ENCODE measurements around the gene UBTD1.
"Not testable (repeated sequence)": the region's sequence is repeated elsewhere in the genome, so short reads cannot be mapped to it uniquely, and the experiment has no call there.

UBTD1 gene

DNA sequence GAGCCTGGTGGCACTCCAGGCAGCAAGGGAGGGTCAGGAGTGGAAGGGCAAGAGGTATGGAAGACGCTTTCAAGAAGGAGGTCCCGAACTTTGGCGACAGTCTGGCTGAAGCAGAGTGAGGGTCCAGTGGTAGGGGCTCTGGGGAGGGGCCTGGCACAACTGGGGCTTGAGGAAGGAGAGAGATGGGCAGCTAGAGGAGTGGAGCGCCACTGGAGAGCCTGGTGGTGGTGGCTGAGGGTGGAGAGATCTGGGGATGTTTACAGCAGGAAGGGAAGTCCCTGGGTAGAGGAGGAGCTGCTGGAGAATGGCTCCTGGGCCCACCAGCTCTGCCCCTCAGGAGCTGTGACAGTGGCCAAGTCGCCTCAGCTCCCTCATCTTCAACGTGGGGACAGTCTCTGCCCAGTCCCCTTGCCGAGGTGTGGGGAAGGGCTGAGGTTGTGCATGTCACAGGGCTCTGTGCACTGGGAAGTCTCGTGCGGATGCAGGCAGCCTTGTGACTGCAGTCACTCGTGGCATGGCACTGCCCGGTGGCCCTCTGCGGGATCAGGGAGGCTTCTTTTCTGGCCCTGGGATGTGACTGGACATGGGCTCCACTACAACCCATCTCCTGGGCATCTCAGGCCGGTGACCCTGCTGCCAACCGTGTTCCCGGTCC, 18.5 kb downstream of the UBTD1 start:
- DNase-seq: no peak

DNA sequence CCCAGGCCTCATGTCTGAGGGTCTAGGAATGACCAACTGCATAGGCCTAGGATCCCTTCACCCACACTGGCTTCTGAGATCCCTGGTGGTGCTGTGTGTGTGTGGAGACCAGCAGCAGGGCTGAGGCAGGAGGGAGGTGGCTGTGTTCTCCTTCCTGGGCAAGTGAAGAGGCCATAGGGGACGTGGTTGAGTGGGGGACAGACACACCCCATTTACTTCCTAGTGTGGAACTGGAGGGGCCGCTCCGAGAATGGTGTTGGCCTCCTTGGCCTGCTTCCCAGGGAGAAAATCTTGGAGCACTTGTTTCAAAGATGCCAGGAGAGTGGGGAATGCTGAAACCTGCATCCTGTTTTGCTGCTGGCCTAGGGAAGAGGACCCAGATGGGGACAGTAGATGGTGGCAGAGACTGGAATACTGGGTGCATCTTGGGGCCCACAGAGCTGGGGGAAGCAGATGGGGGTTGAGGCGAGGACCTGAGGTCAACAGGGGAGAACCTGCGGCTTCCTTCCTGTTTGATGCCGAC, 19.1 kb downstream of the UBTD1 start:
- no peak for DNase-seq

DNA sequence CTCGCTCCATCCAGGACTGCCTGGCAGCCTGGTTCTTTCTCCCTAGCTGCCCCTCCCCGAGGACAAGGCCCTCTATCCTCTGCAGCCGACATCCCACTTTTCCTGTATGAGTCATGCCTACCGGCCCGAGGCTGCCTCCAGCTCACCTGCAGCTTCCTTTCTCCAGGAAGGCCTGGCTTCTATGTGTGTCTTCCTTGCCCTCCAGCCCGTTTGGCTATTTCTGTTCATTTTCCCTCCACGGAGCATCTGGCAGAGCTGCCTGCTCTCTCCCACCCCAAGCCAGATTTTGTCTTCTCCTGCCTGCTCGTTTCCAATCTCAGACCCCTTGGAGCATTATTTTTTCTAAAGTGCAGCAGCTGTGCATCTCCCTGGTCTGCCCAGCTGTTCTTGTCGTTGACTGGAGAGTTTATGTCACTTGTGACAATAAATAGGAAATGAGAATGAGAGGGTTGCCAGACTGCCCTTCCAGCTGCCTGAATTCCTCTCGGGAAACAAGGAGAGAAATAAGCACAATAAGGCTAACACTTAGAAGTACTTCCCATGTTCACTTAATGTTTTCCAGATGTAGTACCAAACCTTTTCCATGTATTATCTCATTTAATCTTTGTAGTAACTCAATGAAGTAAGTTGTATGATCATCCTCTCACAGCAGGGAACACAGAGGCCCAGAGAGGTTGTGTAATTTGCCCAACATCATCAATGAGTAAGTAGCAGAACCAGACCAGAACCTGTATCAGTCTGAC, 19.7 kb downstream of the UBTD1 start:
- DNase-seq: no peak

DNA sequence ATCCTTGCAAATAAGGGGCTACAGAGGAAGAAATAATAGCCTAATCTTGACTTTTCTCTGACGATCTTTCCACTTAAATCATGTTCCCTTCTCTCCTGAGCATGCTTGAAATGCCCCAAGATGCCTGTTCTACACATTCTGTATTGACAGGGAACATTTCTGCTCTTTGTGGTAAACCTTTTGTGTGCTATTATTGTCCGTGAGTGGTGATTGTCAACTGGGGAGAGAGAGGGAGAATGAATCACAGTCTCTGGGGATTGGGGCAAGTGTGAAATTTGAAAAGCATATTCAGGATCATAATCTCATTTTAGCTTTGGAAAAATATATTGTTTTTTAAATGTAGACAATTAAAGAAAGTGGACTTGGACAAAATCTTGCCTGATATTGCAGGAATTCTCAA, 20.6 kb downstream of the UBTD1 start:
- no peak for DNase-seq

DNA sequence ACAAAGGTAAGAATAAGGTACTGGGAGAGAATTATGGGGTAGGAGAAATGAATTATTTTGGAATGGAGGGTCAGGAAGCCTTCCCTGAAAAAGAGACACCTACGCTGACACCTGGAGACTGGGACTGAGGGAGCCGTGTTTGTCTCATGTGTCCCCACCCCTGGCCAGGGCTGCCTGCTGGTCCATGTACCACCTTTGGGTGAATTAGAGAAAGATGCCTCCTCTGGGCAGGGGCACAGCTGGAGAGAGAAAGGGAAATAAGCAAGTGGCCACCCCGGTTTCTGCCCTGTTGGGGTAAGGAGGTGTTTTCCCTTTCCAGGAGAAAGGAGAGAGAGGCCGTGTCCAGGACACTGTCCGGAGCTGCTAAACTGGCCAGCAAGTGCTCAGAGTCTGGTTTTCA, 21.8 kb downstream of the UBTD1 start:
- DNase-seq: no peak

DNA sequence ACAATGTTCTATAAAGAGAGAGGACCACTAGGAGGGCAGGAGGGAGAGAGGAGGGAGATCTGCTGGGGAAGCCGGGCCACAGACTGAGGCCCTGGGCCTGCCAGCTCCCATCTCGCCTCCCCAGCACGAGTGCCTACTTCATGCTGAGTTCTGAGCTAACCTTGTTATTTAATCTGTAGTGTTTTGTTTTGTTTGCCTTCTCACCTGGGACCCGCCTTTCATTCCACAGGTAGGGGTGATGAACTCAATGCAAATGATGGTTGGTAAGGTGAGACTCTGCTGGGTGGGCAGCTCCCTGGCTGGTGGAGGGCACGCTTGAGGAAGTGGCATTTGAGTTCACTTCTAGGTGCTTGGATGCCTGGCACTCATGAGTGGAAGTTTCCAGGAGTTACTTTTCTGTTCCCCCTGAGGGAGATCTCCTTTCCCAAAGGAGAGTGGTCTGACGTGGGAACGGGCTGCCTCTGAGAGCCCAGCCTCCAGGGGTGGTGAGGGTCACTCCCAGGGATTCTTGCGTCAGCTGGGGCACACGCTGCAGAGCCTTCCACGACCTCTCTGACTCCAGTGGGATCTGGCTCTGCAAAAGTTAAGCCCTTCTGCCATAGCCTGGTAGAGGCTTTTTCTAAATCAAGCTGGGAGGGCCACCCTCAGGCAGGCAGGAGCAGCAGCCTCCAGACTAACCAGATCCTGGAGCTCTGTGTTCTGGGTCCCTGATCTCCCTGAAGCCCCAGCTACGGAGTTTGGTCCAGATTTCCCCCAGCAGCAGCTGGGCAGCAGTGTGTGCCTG, 22.4 kb downstream of the UBTD1 start:
- DNase-seq: no peak

DNA sequence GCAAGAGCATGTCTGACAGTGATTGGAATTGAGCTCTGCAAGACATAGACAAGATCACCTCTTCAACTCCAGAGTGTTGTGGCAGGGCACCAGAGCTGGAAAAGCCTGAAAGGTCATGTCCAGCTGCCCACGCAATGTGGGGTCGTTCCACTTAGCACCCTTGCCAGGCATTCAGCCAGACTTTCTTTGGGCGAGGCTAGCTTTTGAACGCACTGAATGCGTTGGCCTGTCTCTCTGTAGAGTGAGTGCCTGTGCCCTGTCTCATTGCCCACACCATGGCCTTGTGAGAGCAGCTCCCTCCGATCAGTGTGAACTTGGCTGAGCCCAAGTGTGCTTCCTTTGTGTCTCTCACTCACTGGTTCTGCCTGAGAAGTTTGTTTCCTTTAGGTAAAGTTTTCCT, 23.3 kb downstream of the UBTD1 start:
- DNase-seq: no peak

DNA sequence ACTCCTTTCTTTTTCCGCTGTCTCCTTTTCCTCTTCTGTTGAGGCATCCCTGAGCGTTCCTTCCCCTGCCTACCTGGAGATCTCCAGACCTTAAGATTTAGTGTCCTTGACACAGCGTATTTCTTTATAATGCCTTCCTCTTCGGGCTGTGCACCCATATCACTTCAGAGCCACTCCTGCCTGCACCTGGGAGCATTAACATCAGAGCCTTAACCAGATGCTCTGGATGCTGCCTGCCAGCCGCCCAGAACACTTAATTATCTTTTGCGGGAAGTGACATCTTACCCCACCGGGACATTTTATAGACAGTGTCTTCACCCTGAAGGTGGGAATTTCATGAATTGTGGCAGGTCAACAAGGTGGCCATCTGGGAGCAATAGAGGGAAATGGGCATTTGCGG, 24.2 kb downstream of the UBTD1 start:
- no peak for DNase-seq

DNA sequence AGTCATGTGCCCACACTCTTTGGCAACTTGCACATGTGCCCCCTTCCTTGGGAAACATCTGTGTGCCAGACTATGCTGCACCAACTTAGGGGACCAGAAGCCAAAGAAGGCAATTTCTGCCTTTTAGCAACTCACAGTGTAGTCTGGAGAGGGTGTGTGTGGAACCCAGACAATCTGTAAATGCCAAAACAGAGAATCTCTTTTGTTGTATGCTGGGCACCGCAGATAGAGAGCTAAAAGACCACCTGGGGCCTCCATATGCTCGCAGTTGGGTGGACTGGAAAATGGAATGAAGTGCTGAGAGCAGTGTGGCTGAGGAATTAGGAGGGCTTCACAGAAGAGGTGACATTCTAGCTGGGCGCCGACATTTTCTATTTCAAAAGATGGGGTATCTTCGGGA, 26.4 kb downstream of the UBTD1 start:
- no peak for DNase-seq

DNA sequence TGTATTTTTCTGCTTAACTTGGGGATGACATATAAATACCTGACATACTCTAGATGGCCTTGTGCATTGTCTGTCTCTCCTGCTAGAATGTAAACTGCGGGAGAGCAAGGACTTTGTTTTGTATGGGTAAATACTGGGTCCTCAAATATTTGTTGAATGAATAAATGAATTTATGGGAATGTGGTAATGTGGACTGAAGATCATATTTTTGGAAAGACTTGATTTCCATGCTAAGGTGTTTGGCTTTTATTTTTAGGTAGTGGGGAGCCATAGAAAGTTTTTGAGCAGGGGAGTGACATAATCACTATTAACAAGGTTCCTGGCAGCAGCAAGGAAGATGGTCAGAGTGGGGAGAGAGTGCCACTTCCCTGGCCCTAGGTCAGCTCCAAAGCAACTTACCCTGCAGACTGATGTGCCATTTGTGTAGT, 27.0 kb downstream of the UBTD1 start:
- no peak for DNase-seq

DNA sequence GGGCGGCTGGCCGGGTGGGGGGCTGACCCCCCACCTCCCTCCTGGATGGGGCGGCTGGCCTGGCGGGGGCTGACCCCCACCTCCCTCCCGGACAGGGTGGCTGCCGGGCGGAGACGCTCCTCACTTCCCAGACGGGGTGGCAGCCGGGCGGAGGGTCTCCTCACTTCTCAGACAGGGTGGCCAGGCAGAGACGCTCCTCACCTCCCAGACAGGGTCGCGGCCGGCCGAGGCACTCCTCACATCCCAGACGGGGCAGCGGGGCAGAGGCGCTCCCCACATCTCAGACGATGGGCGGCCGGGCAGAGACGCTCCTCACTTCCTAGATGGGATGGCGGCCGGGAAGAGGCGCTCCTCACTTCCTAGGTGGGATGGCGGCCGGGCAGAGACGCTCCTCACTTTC, 30.2 kb downstream of the UBTD1 start:
- not testable (repeated sequence) for DNase-seq

DNA sequence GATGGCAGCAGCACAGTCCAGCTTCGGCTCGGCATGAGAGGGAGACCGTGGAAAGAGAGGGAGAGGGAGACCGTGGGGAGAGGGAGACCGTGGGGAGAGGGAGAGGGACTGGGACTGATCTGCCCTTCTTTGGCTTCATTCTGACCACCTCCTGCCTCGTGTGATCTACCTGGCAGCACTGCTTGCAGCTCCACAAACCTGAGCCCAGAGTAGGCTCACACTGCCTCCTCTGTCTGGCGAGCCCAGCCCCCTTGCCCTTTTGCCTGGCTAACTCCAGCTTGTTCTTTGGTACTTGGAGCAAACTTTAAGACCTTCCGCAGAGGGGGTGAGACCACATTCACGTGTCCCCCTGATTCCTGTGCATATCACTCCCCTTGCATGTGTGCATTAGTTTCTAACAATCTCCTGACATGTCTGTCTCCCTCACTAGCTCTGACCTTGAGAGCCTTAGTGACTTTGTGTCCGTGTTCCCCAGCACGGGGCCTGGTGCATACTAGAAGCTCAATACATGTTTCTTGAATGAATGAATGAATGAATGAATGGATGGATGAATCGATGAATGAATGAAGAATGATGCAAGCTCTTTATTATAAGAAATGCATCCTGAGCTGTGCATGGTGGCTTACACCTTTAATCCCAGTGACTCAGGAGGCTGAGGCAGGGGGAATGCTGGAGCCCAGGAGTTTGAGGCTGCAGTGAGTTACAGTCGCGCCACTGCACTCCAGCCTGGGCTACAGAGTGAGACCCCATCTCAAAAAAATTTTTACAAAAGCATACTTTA, 31.2 kb downstream of the UBTD1 start:
- DNase-seq: no peak

DNA sequence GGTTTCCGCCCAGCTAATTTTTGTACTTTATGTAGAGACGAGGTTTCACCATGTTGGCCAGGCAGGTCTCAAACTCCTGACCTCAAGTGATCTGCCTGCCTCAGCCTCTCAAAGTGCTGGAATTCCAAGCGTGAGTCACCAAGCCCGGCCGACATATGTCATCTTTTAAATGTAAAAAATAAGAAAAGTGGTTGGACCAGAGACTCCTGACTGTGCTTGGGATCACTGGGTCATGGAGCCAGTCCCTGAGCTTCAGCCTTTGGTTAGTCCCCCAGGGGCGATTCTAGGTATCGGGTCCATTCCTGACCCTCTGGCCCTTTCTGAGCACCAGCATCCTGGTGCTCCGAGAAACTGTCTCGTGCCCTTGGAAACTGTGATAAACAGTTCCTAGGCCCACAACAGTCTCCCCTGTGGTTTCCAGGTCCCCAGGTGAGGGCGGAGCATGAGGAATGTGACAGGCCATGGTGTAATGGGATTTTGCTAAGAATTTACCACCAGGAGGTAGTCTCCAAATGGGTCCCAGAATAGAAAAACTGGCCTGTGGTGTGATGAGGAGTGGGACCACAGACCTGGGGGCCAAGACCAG, 32.8 kb downstream of the UBTD1 start:
- no peak for DNase-seq

DNA sequence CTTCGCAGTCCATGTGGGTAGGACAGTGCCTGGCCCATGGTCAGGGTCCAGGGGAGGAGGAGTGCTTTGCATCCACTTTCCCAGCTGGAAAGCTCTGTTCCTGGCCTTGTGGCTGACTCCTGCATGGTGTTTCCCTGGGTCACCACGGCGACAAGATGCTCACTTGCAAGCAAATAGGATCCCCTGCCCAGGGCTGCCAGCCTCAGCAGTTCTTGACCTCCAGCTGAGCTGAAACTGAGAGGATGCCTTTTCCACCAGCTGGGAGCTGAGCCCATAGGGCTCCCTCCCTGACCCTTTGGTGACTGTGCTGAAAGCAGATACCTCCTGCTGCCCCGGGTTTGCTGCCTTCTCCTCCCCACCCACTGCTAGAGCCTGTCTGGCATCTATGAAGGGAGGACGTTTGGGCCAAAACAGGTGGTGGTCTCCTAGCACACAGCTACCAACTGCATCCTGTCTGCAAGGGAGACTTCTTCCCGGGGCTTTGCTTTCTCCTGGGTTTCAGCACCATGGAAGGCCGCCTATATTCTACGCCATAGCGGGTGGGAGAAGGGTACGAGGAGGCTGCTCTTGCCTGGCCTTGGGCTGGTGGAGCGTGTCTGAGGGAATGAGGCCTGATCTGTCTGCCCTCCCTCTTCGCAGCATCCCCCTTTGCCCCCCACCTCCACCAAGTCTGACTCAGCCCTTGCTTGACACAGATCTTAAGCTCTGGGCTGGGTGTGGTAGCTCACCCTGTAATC, 34.4 kb downstream of the UBTD1 start:
- DNase-seq: peak; percentile 20

DNA sequence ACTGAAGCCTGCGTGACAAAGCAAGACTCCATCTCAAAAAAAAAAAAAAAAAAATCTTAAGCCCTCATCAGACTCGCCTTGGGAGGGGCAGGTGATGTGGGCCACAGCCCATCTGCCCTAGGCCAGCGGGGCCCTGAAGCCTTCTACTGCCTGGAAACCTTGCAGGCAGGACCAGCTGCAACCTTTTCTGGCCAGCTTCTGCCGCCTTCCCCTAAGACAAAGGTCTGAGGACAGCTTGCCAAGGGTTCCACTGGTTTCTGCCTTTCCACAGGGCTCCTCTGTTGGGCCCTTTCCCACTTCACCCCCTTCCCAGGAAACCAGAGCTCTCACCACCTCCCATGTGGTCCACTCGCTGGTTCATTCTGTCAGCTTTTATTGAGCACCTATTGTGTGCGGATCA, 35.2 kb downstream of the UBTD1 start:
- no peak for DNase-seq

DNA sequence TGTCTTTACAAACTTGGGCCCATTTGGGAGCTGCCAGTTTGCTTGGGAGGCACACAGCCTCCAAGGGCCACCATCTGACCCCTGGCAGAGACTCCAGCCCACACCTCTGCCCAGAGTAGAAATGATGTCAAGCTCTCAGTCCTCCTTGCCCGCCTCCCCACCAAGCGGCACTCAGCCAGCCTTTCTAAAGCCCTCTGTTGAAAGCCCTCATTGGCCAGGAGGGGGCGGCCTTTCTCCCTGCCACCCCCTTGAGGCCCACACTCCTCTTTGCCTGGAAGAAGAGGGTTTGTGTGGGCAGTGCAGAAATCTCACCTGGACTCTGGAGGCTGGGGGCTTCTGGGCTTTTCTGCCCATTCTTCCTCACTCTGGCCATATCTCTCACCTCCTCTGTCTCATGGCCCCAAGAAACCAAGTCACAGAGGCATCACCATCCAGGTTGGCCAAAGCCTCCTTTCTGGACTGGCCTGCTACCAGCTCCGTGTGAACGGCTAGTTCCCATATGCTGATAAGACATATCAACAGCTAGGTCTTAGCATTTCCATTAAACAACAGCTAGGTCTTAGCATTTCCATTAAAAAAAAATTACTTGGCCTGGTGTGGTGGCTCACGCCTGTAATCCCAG, 36.1 kb downstream of the UBTD1 start:
- DNase-seq: peak; percentile 46

DNA sequence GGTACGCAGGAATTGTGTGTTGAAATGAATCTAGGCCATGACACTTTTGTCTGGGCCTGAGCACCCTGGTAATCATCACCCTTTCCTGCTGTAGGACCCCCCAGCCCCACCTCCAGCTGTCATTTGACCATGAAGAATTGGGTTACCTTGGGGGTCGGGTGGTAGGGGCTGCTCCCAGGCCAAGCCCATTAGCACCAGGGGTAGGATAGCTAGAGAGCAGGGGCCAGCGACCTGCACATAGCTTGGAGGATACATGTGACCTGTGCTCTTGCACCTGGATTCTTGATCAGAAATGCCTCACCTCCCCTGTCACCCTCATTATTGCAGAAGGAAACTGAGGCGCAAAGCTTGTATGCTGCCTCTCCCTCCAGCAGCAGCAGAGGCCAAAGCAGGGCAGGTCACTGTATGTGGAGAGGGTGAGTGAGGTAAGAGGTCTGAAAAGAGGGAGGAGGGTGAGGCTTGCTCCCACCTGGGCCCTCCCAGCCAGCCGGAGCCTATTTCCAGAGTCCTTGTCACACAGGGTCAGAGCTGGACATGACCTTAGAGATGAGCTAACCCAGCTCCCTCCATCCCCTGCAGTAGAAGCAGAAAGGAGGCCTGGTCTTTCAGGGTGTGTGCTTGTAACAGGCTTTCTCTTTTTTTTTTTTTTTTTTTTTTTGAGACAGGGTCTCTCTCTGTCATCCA, 38.6 kb downstream of the UBTD1 start:
- DNase-seq: no peak

DNA sequence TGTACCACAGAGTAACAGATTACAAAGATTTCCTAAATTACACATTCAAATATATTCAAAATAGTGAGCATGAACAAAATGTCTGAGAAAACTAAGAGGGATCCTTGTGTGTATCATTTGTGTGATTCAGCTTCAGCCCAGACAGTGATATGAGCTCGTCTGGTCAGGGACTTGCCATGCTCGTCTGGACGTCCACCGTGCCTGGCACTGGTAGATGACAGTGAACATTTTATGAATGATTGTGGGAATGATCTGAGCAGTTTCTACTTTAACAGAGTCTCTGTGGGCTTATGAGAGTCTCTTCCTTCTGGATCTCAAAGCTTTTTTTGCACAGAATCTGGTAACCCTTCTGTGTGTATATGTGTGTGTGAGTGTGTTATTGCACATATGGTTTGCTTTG, 39.7 kb downstream of the UBTD1 start:
- DNase-seq: no peak

DNA sequence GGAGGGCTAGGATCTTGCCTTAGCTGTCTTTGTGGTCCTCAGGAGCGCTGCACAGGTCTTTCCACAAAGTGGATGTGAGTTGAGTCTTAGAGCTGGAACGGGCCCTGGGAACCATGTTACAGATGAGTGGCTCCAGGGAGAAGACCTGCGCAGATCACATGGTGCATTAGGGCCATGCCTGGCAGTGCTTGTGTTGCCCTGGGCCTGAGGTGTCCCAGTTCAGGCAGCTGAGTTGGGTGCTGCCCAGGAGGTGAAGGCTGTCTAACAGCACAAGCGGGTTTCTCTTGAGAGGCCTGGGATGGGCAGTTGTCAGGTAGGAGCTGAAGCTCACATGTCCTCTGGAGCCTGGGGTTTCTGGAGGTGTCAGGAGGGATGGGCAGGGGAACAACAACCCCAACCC, 40.1 kb downstream of the UBTD1 start:
- no peak for DNase-seq

DNA sequence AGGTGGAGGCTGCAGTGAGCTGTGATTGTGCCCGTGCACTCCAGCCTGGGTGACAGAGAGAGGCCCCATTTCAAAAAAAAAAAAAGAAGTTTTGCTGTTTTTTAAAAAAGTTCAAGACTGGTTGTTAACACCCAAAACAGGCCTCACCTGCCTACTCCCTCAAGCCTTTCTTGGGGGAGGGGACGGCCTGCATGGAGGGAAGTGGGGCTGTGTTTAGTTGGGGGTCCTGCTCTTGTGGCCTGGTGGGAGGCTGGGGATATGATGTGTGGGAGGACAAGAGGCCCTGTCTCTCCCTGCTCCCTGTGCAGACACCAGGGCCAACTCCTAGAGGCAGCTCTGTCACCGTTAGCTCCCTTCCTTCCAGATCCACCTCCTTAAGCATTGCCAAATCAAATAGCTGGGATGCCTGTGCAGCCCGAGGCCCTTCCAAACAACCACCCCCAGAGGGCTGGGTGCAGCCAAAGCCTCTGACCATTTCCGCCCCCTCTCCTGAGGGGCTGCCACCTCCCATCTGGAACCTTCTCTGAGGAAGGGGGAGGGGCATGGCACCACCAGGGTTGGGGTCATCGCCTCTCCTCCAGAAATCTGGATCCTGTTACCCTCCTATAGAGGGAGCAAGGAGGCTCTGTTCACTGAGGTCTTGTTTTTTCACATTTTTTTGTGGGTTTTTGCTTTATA, 40.9 kb downstream of the UBTD1 start:
- no peak for DNase-seq
